NOMO-1 treated with dmso at 0.1 percent for 144 hours (cell line): Measurements from ENCODE around the gene SLC35F4.
"Not testable (repeated sequence)": the region's sequence is repeated elsewhere in the genome, so short reads cannot be mapped to it uniquely, and the experiment has no call there.

Experiments
- DNase-seq: peaks from one replicate; lab custom pipeline; 2025; ENCODE audit not compliant: unreplicated experiment; lab: John Stamatoyannopoulos, UW

Gene SLC35F4

GRCh38 chr14:57865403-57866198, at the start of gene SLC35F4:
Gene SLC35F4 (minus strand): TSS chr14:57866092.
- no peak for DNase-seq

- DNase-seq = no peak
Observed at GRCh38 chr14:57909626-57910025, 43.7 kb upstream of the SLC35F4 start.

GRCh38 chr14:57903954-57904353, 38.1 kb upstream of the SLC35F4 start:
- no peak for DNase-seq

- DNase-seq = no peak
Observed at GRCh38 chr14:57898837-57899572, 33.1 kb upstream of the SLC35F4 start.

- no peak for DNase-seq
Observed at GRCh38 chr14:57897144-57897748, 31.4 kb upstream of the SLC35F4 start.

GRCh38 chr14:57889245-57889644, 23.4 kb upstream of the SLC35F4 start:
- DNase-seq = no peak

GRCh38 chr14:57884175-57884574, 18.3 kb upstream of the SLC35F4 start:
- no peak for DNase-seq

GRCh38 chr14:57883061-57883460, 17.2 kb upstream of the SLC35F4 start:
- DNase-seq = no peak

- no peak for DNase-seq
Observed at GRCh38 chr14:57879516-57879915, 13.6 kb upstream of the SLC35F4 start.

- DNase-seq = no peak
Observed at GRCh38 chr14:57875985-57876384, 10.1 kb upstream of the SLC35F4 start.

- no peak for DNase-seq
Observed at GRCh38 chr14:57875296-57875695, 9.4 kb upstream of the SLC35F4 start.

GRCh38 chr14:57871459-57872080, 5.7 kb upstream of the SLC35F4 start:
- no peak for DNase-seq

GRCh38 chr14:57870686-57871457, 5.0 kb upstream of the SLC35F4 start:
- DNase-seq = no peak

GRCh38 chr14:57869617-57870016, 3.7 kb upstream of the SLC35F4 start:
- no peak for DNase-seq

GRCh38 chr14:57866199-57866705, 360 bp upstream of the SLC35F4 start:
- no peak for DNase-seq

- DNase-seq = no peak
Observed at GRCh38 chr14:57865066-57865402, 858 bp downstream of the SLC35F4 start.

GRCh38 chr14:57864659-57865058, 1.2 kb downstream of the SLC35F4 start:
- no peak for DNase-seq

GRCh38 chr14:57863471-57863870, 2.4 kb downstream of the SLC35F4 start:
- no peak for DNase-seq

GRCh38 chr14:57855666-57856065, 10.2 kb downstream of the SLC35F4 start:
- not testable (repeated sequence) for DNase-seq

GRCh38 chr14:57854571-57854970, 11.3 kb downstream of the SLC35F4 start:
- no peak for DNase-seq

- no peak for DNase-seq
Observed at GRCh38 chr14:57851354-57851753, 14.5 kb downstream of the SLC35F4 start.
